ENCODE data around the gene NBEA. TPM values are rescaled to one million over a fixed set of nuclear protein-coding genes. Genes with fewer than 3 reads are reported as not detected.

NBEA gene
- polyA plus RNA-seq, 2 of the 4 experiments (the other 2 are of a cell fraction) = 3.5 to 11.8 TPM

- ATAC-seq (no peak), FAIRE-seq (no peak), DNase-seq (ENCODE audit: low read depth in 1 of 2, low spot score in 1 of 2) (no peak)
- 93% methylated on average over 3 of the region's 3 CpGs for WGBS (ENCODE audit: missing lambda C conversion rate)
- no peak overlapping the region for H3K27ac ChIP-seq
- CTCF ChIA-PET = no interaction called here
- H3K4me1 ChIP-seq = no peaks in the 10 kb centered on the region
- H3K4me3 ChIP-seq = no peak overlapping the region
- TF ChIP-seq ESRRA (IDR thresholded peaks at IDR 0.05; ENCODE audit: borderline replicate concordance, low read length) = no peak
- no peak for TF ChIP-seq PHF8 (IDR thresholded peaks at IDR 0.05; ENCODE audit: borderline replicate concordance, low read depth)
- TF ChIP-seq MAFK (IDR thresholded peaks at IDR 0.05; ENCODE audit: partially characterized antibody) = no peak
- TF ChIP-seq FOSB (CRISPR knock-in tag; IDR thresholded peaks at IDR 0.05) = no peak
- TF ChIP-seq, protein P1, sequence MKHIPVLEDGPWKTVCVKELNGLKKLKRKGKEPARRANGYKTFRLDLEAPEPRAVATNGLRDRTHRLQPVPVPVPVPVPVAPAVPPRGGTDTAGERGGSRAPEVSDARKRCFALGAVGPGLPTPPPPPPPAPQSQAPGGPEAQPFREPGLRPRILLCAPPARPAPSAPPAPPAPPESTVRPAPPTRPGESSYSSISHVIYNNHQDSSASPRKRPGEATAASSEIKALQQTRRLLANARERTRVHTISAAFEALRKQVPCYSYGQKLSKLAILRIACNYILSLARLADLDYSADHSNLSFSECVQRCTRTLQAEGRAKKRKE (CRISPR knock-in tag; IDR thresholded peaks at IDR 0.05; ENCODE audit: low read depth) = no peak
- H3K4me2 ChIP-seq = no peak overlapping the region
- POLR2A ChIA-PET = no interaction called here
- H3K9me3 ChIP-seq = no peaks in the 10 kb centered on the region
Measured at GRCh38 chr13:35483761-35484160, 541.7 kb downstream of the NBEA start.

- Histone ChIP-seq H3K27ac (no peak overlapping the region), H3K4me3 (no peak overlapping the region), H3K4me1 (no peaks in the 10 kb centered on the region), H3K9me3 (no peaks in the 10 kb centered on the region), H3K4me2 (no peak overlapping the region)
- ChIA-PET CTCF (no interaction called here), POLR2A (no interaction called here)
- FAIRE-seq = no peak
- no peak for DNase-seq (ENCODE audit: low read depth in 1 of 2, low spot score in 1 of 2)
- ATAC-seq = no peak
- 72% methylated on average over 2 of the region's 2 CpGs for WGBS (ENCODE audit: missing lambda C conversion rate)
- TF ChIP-seq, protein P2, sequence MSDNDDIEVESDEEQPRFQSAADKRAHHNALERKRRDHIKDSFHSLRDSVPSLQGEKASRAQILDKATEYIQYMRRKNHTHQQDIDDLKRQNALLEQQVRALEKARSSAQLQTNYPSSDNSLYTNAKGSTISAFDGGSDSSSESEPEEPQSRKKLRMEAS (IDR thresholded peaks at IDR 0.05) = no peak
- TF ChIP-seq PHF8 (IDR thresholded peaks at IDR 0.05; ENCODE audit: borderline replicate concordance, low read depth) (no peak), MAZ (IDR thresholded peaks at IDR 0.05; ENCODE audit: borderline replicate concordance, low read depth, low read length) (no peak), HEYL (CRISPR knock-in tag; IDR thresholded peaks at IDR 0.05) (no peak), RFX5 (IDR thresholded peaks at IDR 0.05) (no peak), HOXA7 (CRISPR knock-in tag; IDR thresholded peaks at IDR 0.05) (no peak), EHF (CRISPR knock-in tag; IDR thresholded peaks at IDR 0.05) (no peak), JUN (IDR thresholded peaks at IDR 0.05) (no peak)
- TF ChIP-seq, protein P1 (CRISPR knock-in tag; IDR thresholded peaks at IDR 0.05; ENCODE audit: low read depth) = no peak
- TF ChIP-seq, protein P3, sequence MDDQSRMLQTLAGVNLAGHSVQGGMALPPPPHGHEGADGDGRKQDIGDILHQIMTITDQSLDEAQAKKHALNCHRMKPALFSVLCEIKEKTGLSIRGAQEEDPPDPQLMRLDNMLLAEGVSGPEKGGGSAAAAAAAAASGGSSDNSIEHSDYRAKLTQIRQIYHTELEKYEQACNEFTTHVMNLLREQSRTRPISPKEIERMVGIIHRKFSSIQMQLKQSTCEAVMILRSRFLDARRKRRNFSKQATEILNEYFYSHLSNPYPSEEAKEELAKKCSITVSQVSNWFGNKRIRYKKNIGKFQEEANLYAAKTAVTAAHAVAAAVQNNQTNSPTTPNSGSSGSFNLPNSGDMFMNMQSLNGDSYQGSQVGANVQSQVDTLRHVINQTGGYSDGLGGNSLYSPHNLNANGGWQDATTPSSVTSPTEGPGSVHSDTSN (IDR thresholded peaks at IDR 0.05) = no peak
Measured at GRCh38 chr13:35484384-35484783, 542.3 kb downstream of the NBEA start.

- FAIRE-seq (no peak), DNase-seq (ENCODE audit: low read depth in 1 of 2, low spot score in 1 of 2) (no peak), ATAC-seq (no peak)
- WGBS (ENCODE audit: missing lambda C conversion rate) = 90% methylated on average over 3 of the region's 3 CpGs
- H3K27ac ChIP-seq = no peak overlapping the region
- CTCF ChIA-PET = no interaction called here
- no peak overlapping the region for H3K4me3 ChIP-seq
- H3K4me1 ChIP-seq = no peaks in the 10 kb centered on the region
- H3K4me2 ChIP-seq = no peak overlapping the region
- POLR2A ChIA-PET = no interaction called here
- TF ChIP-seq SMC3 (IDR thresholded peaks at IDR 0.05) (no peak), KDM1A (IDR thresholded peaks at IDR 0.05; ENCODE audit: low read depth) (no peak), CEBPB (IDR thresholded peaks at IDR 0.05) (no peak), NFE2L2 (conservative IDR thresholded peaks at IDR 0.05; ENCODE audit: low read length) (no peak), HOXA7 (CRISPR knock-in tag; IDR thresholded peaks at IDR 0.05) (no peak), CHD4 (IDR thresholded peaks at IDR 0.05; ENCODE audit: borderline replicate concordance) (no peak), HOXB13 (CRISPR knock-in tag; IDR thresholded peaks at IDR 0.05; ENCODE audit: low read depth) (no peak), RAD21 (conservative IDR thresholded peaks at IDR 0.05 in 1 of 2, IDR thresholded peaks at IDR 0.05 in 1 of 2) (no peak), USF2 (IDR thresholded peaks at IDR 0.05) (no peak), EP300 (IDR thresholded peaks at IDR 0.05) (no peak), CTCF (IDR thresholded peaks at IDR 0.05) (no peak)
- TF ChIP-seq, protein P1 (CRISPR knock-in tag; IDR thresholded peaks at IDR 0.05; ENCODE audit: low read depth) = no peak
- TF ChIP-seq, protein P3 (IDR thresholded peaks at IDR 0.05) = no peak
- no peaks in the 10 kb centered on the region for H3K9me3 ChIP-seq
Measured at GRCh38 chr13:35485424-35485823, 543.4 kb downstream of the NBEA start.

Measured in A549 (cell line).